NCI-H748 (cell line): ENCODE results near the gene NMNAT2.

Source experiments
- DNase-seq: peaks from one replicate; lab custom pipeline; 2025; ENCODE audit not compliant: unreplicated experiment; lab: John Stamatoyannopoulos, UW

The NMNAT2 gene

GRCh38 chr1:183318433-183318832 lies 99.7 kb downstream of the NMNAT2 start:
- no peak for DNase-seq

GRCh38 chr1:183315991-183316758 lies 102.0 kb downstream of the NMNAT2 start:
- no peak for DNase-seq

- no peak for DNase-seq
Observed at GRCh38 chr1:183313063-183313462, 105.1 kb downstream of the NMNAT2 start.

DNA sequence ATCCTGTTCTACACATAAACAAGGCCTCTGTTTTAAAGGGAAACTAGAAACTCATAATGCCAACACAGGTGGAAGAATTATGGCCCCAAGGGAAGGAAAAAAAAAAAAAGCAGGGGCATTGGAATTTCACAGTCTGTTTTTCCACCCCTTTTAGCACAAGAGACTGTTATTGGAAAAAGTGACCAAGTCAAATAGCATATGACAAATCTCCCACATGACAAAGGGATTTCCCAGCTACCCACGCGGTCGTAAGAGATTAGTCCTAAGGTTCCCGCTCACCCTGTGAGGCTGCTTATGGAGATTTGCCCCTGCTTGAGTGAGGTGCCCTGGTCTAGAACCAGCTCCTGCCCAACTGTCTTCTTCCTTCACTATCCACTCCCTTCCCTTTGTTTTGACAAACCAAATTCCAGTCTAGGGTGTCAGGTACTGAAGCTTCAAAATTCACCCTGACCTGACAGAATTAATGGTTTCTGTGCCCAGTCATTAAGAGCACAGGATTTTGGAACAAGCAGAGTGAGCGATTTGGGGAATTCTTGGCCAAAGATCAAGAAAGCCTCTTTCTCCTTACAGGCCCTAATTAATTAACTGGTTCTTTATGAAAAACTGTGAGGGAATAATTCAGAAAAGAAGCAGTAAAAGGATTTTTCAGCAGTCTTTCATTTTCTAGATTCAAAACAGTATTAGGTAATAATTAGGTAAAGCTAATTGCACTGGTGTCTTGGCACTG lies 107.3 kb downstream of the NMNAT2 start:
- no peak for DNase-seq

DNA sequence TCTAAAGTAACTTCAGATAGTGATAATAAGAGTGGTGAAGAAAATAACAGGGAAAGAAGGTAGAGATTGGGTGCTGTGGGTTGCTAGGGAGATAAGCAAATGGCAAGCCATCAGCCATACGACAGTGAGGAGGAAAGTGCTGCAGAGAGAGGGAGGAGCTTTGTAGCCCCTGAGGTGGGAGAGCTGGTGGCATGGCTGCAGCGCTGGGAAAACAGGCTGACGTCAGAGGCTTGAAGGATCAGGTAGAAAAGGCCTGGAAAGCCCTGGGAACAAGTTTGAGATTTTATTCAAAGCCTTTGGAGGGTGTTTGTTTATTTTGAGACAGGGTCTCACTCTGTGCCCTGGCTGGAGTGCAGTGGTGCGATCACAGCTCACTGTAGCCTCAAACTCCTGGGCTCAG lies 109.5 kb downstream of the NMNAT2 start:
- no peak for DNase-seq

GRCh38 chr1:183306317-183307042 lies 111.7 kb downstream of the NMNAT2 start:
- DNase-seq: peak; percentile 3

GRCh38 chr1:183304440-183305107 lies 113.6 kb downstream of the NMNAT2 start:
- peak; percentile 90 for DNase-seq

- DNase-seq: no peak
Observed at GRCh38 chr1:183303901-183304300, 114.3 kb downstream of the NMNAT2 start.

GRCh38 chr1:183303323-183303645 lies 114.9 kb downstream of the NMNAT2 start:
- no peak for DNase-seq

- DNase-seq: no peak
Observed at GRCh38 chr1:183302452-183303322, 115.5 kb downstream of the NMNAT2 start.

GRCh38 chr1:183301239-183301638 lies 116.9 kb downstream of the NMNAT2 start:
- DNase-seq: no peak

- no peak for DNase-seq
Observed at GRCh38 chr1:183300828-183301227, 117.4 kb downstream of the NMNAT2 start.

DNA sequence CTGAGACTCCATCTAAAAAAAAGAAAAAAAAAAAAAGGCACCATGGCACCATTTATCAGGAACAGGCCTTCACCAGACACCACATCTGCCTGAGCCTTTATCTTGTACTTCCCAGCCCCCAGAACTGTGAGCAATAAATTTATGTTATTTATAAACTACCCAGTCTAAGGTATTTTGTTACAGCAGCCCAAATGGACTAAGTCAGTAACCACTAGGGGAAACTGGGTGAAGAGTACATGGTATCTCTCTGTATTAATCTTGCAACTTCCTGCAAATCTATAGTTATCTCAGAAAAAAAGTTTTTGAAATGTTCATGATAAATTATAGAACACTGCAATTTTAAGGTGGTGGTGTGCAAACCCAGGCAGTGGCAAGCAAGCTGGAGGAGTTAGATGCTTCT lies 117.8 kb downstream of the NMNAT2 start:
- no peak for DNase-seq

DNA sequence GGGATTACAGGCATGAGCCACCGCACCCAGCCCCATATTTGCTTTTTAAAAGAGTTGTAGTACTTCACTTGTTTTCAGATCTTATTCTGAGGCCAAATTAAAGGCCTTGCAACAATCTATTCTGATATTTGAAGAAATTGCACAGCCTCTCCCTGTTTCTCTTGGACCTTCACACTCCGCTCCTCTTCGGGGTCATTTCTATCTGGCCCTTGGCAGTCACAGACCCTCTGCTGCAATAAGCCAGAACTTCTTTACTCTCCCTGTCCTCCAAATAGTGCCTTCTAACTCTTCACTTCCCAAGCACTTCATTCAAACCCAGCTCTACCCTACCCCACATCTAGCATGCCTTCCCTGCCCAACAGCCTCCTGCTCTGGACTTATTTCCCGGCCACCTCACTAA lies 121.4 kb downstream of the NMNAT2 start:
- no peak for DNase-seq

- DNase-seq: no peak
Observed at GRCh38 chr1:183295521-183295920, 122.7 kb downstream of the NMNAT2 start.

GRCh38 chr1:183293876-183294275 lies 124.3 kb downstream of the NMNAT2 start:
- no peak for DNase-seq

GRCh38 chr1:183293241-183293640 lies 124.9 kb downstream of the NMNAT2 start:
- no peak for DNase-seq

DNA sequence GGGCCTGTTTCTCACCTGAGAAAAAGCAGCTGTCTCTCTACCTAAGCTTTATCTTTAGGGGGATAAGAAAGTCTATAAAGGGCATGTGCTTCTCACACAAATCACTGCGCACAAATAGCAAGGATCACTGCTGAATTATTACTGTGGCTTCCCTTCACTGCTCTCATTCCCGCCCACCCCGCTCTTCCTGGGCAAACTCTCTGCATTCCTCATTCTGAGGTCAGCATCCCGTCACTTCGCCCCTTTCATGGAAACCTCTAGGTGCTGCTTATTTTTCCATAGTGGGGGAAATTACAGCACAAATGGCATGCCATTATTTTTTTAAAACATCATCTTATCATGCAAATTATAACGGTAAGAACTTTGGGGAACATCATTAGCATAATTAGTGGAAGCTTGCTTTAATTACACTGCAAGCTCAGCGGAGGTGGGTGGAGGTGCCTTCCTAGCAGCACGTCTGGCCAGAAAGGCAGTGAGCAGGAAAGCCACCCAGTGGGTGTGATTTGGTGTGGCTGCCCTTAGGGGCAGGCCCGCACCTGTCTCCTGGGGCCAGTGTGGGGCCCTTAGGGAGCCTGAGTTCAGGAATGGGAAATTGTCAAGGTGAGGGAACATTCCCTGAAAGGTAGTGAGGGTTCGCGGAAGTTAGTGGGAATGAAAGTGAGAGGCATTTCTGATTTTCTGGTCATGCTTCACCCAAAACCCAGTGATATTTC lies 126.2 kb downstream of the NMNAT2 start:
- no peak for DNase-seq

DNA sequence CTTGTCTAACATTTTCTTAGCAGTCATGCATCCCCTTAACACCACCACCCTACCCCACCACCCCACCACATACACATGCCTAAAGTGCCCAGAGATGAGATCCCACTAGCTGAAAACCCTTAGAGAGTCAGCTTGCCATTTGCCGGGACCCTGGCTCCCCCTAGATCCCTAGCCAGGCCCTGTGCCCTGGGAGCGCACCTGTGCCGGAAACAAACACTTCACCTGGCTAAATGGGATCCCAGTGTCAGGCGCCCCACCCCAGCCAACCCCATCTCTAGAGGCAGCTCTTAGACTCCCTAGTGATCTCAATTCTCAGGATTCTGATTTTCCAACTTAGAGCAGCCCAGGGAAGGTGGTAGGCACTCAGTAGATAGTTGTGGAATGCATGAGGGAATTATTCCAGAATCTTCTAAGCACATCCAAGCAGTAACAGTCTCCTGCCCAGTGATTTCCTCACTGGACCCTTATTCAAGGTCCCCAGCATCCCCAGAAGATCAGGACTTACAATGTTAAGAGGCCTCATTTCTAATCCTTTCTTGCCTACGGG lies 126.9 kb downstream of the NMNAT2 start:
- no peak for DNase-seq

DNA sequence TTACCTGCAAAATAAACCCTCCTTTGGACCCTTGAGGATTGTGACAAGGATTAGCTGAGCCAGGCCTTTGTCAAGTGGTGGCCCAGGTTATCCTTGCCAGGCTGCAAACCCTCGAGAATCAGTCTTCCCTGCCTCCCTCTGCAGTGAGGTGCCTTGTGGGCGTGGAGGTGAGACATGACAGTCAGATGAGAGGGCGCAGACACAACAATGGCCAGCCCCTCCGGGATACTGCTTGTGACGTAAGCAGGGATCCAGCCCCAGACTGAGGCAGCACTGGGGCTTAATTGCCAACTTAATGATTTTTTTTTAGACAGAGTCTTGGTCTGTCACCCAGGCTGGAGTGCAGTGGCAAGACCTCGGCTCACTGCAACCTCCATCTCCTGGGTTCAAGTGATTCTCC lies 127.6 kb downstream of the NMNAT2 start:
- DNase-seq: no peak
